Endothelial cell of umbilical vein (primary cell): Measurements from ENCODE around the gene DEPDC1.

Experiments
- CTCF ChIP-seq, 2 donors: IDR thresholded peaks; 1 replicate in 1 of 2; 2 replicates in 1 of 2; pipeline ENCODE4 v1.5.1; 2011; ENCODE audit warnings: low read length in 2 of 2, mild to moderate bottlenecking in 2 of 2, moderate library complexity in 2 of 2, control low read depth in 1 of 2, inconsistent platforms in 1 of 2, low read depth in 1 of 2; ENCODE audit not compliant: insufficient read depth in 1 of 2; ENCODE audit errors: extremely low read depth in 1 of 2
- GATA2 ChIP-seq: IDR thresholded peaks from 2 replicates; pipeline ENCODE4 v1.7.0; 2011; ENCODE audit warnings: low read depth, mild to moderate bottlenecking, moderate library complexity, mixed read lengths, low read length; ENCODE audit not compliant: insufficient read length, insufficient read depth
- JUN ChIP-seq: IDR thresholded peaks from 2 replicates; pipeline ENCODE4 v1.6.1; 2011; ENCODE audit warnings: borderline replicate concordance, low read depth; ENCODE audit not compliant: insufficient read length, insufficient read depth
- POLR2A ChIP-seq: IDR thresholded peaks from 2 replicates; pipeline ENCODE4 v1.6.1; 2012; ENCODE audit warnings: low read depth, mild to moderate bottlenecking, control low read depth, low read length
- POLR2AphosphoS5 ChIP-seq: IDR thresholded peaks from 2 replicates; pipeline ENCODE4 v1.6.1; 2012; ENCODE audit warnings: low read depth, mild to moderate bottlenecking, control low read depth, low read length, moderate library complexity; ENCODE audit not compliant: insufficient read depth

- TF ChIP-seq CTCF (IDR thresholded peaks at IDR 0.05; ENCODE audit: extremely low read depth in 1 of 2, insufficient read depth in 1 of 2, low read depth in 1 of 2, low read length in 2 of 2) (no peak), JUN (no peak), POLR2AphosphoS5 (no peak), POLR2A (no peak), GATA2 (no peak)
Observed at GRCh38 chr1:68511254-68511653, 14.4 kb upstream of the DEPDC1 start.
